GM21786 (cell line): ENCODE data around the gene FAM111B.
"Not testable (repeated sequence)": the region's sequence is repeated elsewhere in the genome, so short reads cannot be mapped to it uniquely, and the experiment has no call there.

Experiments
- ATAC-seq: cut with Tn5 transposase; IDR thresholded peaks from one replicate; pipeline ENCODE4 v1.9.1; 2021; ENCODE audit not compliant: unreplicated experiment

FAM111B gene

GRCh38 chr11:59102259-59102765 lies 4.7 kb upstream of the FAM111B start:
- ATAC-seq, result peak; percentile 59

GRCh38 chr11:59107721-59108120 lies 684 bp downstream of the FAM111B start:
- ATAC-seq, result peak; percentile 33

- ATAC-seq, result no peak
Measured at GRCh38 chr11:59112494-59112893, 5.5 kb downstream of the FAM111B start.

GRCh38 chr11:59114344-59114743 lies 7.3 kb downstream of the FAM111B start:
- ATAC-seq, result no peak

GRCh38 chr11:59115553-59115952 lies 8.5 kb downstream of the FAM111B start:
- ATAC-seq, result no peak

- ATAC-seq, result no peak
Measured at GRCh38 chr11:59117774-59118173, 10.7 kb downstream of the FAM111B start.

- ATAC-seq, result no peak
Measured at GRCh38 chr11:59119826-59120225, 12.8 kb downstream of the FAM111B start.

- ATAC-seq, result peak; percentile 96
Measured at GRCh38 chr11:59135648-59136461, 28.8 kb downstream of the FAM111B start.

GRCh38 chr11:59136551-59136950 lies 29.5 kb downstream of the FAM111B start:
- ATAC-seq, result not testable (repeated sequence)

GRCh38 chr11:59137190-59137589 lies 30.2 kb downstream of the FAM111B start:
- ATAC-seq, result no peak

- ATAC-seq, result no peak
Measured at GRCh38 chr11:59138643-59139042, 31.6 kb downstream of the FAM111B start.

- ATAC-seq, result no peak
Measured at GRCh38 chr11:59141191-59141590, 34.2 kb downstream of the FAM111B start.

- peak; percentile 0 for ATAC-seq
Measured at GRCh38 chr11:59141673-59142460, 34.8 kb downstream of the FAM111B start.

- peak; percentile 60 for ATAC-seq
Measured at GRCh38 chr11:59142530-59143507, 35.8 kb downstream of the FAM111B start, which contains the start of gene FAM111A. FAM111A (plus strand) TSS chr11:59142856; CDS start chr11:59148873, 6,017 bp downstream.

GRCh38 chr11:59144096-59144495 lies 37.1 kb downstream of the FAM111B start:
- no peak for ATAC-seq

- ATAC-seq, result peak; percentile 59
Measured at GRCh38 chr11:59144579-59145345, 37.7 kb downstream of the FAM111B start.

- no peak for ATAC-seq
Measured at GRCh38 chr11:59145534-59145933, 38.5 kb downstream of the FAM111B start.

- ATAC-seq, result peak; percentile 68
Measured at GRCh38 chr11:59151761-59152160, 44.7 kb downstream of the FAM111B start.

GRCh38 chr11:59152312-59152951 lies 45.4 kb downstream of the FAM111B start:
- ATAC-seq, result peak; percentile 75
